HepG2 (cell line): ENCODE measurements around the gene NGRN.

Source experiments
- EZH2 ChIP-seq: conservative IDR thresholded peaks from 2 replicates; pipeline ENCODE4 v1.6.1; 2012; ENCODE audit warnings: mild to moderate bottlenecking, low read depth, low read length, moderate library complexity
- FOXM1 ChIP-seq: sonication (generic); formaldehyde crosslinking; IDR thresholded peaks from 2 replicates; pipeline ENCODE4 v1.5.0; 2020; ENCODE audit warnings: missing genetic modification reagents
- TF ChIP-seq, protein P1 (sequence below): IDR thresholded peaks from 2 replicates; pipeline ENCODE4 v1.6.1; 2012; ENCODE audit warnings: inconsistent platforms

DNA sequence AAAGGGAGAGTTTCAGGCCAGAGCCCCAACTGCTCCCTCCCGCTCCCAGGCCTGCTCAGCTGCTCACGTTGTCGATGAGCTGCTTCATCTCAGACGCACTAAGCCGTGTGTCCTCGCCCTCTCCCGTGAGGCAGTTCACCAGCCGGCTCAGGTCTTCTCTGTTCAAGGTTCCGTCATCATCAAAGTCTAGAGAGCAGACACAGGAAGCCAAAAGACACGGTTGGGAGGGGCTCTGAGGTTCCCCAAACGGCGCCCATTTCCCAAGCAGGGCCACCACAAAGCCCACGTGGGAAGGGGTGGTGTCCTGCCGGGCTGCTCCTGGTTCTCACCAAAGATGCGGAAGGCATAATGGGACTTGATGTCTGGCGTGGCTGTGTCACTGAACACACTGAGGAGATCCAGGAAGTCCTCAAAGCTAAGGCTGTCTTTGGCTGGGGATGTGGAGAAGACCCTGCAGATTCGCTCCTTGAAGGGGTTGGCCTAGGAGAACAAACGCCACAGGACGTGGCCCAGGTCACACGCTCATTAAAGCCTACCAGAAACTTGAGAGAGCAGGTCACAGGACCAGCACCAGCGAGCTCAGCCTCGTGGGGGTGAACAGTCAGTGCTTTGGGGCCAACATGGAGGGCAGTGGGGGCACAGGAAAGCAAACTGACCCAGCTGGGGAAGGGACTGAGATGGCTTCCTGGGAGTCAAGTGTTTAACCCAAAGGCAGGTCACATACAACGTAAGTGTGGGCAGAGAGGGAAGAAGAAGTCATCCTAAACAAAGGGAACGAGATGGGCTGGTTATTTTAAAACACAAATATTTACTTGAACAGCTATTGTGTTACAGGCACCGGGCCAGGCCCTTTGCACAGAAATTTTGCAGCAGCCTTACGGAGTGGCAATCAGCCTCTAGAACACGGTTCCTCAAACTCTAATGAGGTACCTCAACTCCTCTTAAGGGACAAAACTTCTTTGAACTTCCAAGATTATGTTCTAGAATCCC lies 34.1 kb upstream of the NGRN start:
- TF ChIP-seq FOXM1 (CRISPR knock-in tag) (no peak), EZH2 (no peak)
- TF ChIP-seq, protein P1, sequence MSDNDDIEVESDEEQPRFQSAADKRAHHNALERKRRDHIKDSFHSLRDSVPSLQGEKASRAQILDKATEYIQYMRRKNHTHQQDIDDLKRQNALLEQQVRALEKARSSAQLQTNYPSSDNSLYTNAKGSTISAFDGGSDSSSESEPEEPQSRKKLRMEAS, result no peak
